ENCODE measurements around the gene PCDHGA2. TPM values are rescaled to one million over a fixed set of nuclear protein-coding genes. Genes with fewer than 3 reads are reported as not detected.

The PCDHGA2 gene
- total RNA-seq, 1 donor from 2014 or later, result 6.1 TPM

DNA sequence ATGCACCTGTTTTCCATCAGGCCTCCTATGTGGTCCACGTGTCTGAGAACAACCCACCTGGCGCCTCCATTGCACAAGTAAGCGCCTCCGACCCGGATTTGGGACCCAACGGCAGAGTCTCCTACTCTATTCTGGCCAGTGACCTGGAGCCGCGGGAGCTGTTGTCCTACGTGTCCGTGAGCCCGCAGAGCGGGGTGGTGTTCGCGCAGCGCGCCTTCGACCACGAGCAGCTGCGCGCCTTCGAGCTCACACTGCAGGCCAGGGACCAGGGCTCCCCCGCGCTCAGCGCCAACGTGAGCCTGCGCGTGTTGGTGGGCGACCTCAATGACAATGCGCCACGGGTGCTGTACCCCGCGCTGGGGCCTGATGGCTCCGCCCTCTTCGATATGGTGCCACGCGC lies 13.0 kb downstream of the PCDHGA2 start:
- TF ChIP-seq POLR2AphosphoS5 (IDR thresholded peaks at IDR 0.05; ENCODE audit: insufficient read depth in 1 of 2, low read depth in 1 of 2) (no peak), POLR2A (IDR thresholded peaks at IDR 0.05) (no peak)
- TF ChIP-seq, protein P1, sequence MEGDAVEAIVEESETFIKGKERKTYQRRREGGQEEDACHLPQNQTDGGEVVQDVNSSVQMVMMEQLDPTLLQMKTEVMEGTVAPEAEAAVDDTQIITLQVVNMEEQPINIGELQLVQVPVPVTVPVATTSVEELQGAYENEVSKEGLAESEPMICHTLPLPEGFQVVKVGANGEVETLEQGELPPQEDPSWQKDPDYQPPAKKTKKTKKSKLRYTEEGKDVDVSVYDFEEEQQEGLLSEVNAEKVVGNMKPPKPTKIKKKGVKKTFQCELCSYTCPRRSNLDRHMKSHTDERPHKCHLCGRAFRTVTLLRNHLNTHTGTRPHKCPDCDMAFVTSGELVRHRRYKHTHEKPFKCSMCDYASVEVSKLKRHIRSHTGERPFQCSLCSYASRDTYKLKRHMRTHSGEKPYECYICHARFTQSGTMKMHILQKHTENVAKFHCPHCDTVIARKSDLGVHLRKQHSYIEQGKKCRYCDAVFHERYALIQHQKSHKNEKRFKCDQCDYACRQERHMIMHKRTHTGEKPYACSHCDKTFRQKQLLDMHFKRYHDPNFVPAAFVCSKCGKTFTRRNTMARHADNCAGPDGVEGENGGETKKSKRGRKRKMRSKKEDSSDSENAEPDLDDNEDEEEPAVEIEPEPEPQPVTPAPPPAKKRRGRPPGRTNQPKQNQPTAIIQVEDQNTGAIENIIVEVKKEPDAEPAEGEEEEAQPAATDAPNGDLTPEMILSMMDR (IDR thresholded peaks at IDR 0.05), result no peak
- Histone ChIP-seq H3K9me3 (peaks cover 30% of the 10 kb centered on the region), H3K27ac (no peak overlapping the region), H3K27me3 (no peaks in the 10 kb centered on the region), H3K4me1 (no peaks in the 10 kb centered on the region), H3K4me3 (no peak overlapping the region), H3K36me3 (no peaks in the 10 kb centered on the region)
- DNase-seq (ENCODE audit: extremely low spot score in 2 of 2), result no peak
- intact Hi-C loops (cut with DNase I), result no loop called here

DNA sequence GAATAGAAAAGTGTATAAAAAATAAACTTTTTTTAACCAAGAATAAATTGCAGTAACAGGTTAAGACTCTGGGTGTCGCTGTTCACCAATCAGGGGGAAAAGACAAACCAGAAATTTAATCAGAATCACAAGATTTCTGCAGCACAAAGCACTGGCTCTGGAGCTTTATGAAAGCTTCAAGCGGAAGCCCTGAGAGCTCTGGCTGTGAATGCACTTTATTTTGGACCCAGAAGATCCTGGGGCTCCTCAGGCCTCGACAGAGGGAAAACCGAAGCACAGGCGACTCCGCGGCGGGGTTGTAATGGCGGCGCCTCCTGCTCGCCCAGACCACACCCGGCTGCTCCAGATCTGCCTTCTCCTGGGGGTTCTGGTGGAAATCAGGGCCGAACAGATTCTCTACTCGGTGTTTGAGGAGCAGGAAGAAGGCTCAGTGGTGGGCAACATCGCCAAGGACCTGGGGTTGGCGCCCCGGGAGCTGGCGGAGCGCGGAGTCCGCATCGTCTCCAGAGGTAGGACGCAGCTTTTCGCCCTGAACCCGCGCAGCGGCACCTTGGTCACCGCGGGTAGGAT lies 16.4 kb downstream of the PCDHGA2 start, which contains the start of gene PCDHGA4:
PCDHGA4 (plus strand) TSS at position 122 of the 570 bp plus-strand sequence; CDS start at position 209, 87 bp downstream.
- H3K9me3 ChIP-seq, result peaks cover 48% of the 10 kb centered on the region
- DNase-seq (ENCODE audit: extremely low spot score in 2 of 2), result no peak
- intact Hi-C loops (cut with DNase I), result no loop called here
- no peaks in the 10 kb centered on the region for H3K4me1 ChIP-seq
- H3K27me3 ChIP-seq, result no peaks in the 10 kb centered on the region
- TF ChIP-seq, protein P1 (IDR thresholded peaks at IDR 0.05), result no peak
- TF ChIP-seq POLR2AphosphoS5 (IDR thresholded peaks at IDR 0.05; ENCODE audit: insufficient read depth in 1 of 2, low read depth in 1 of 2) (no peak), POLR2A (IDR thresholded peaks at IDR 0.05) (no peak)
- peak within 1 kb of the TSS; percentile 24 to 37 for H3K4me3 ChIP-seq
- H3K36me3 ChIP-seq, result no peaks in the 10 kb centered on the region
- H3K27ac ChIP-seq, result no peak within 1 kb of the TSS

DNA sequence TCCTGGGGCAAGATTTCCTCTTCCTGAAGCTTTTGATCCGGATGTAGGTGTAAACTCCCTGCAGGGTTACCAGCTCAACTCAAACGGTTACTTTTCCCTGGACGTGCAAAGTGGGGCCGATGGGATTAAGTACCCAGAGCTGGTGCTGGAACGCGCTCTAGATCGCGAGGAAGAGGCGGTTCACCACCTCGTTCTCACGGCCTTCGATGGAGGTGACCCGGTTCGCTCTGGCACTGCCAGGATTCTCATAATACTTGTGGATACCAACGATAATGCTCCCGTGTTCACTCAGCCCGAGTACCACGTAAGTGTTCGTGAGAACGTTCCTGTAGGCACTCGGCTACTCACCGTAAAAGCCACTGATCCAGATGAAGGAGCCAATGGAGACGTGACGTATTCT lies 17.1 kb downstream of the PCDHGA2 start:
- intact Hi-C loops (cut with DNase I), result no loop called here
- Histone ChIP-seq H3K36me3 (no peaks in the 10 kb centered on the region), H3K27ac (no peak overlapping the region), H3K4me1 (no peaks in the 10 kb centered on the region), H3K4me3 (no peak overlapping the region), H3K27me3 (no peaks in the 10 kb centered on the region), H3K9me3 (peaks cover 50% of the 10 kb centered on the region)
- DNase-seq (ENCODE audit: extremely low spot score in 2 of 2), result no peak
- no peak for TF ChIP-seq POLR2A (IDR thresholded peaks at IDR 0.05)
- TF ChIP-seq, protein P1 (IDR thresholded peaks at IDR 0.05), result no peak
- TF ChIP-seq POLR2AphosphoS5 (IDR thresholded peaks at IDR 0.05; ENCODE audit: insufficient read depth in 1 of 2, low read depth in 1 of 2), result no peak

DNA sequence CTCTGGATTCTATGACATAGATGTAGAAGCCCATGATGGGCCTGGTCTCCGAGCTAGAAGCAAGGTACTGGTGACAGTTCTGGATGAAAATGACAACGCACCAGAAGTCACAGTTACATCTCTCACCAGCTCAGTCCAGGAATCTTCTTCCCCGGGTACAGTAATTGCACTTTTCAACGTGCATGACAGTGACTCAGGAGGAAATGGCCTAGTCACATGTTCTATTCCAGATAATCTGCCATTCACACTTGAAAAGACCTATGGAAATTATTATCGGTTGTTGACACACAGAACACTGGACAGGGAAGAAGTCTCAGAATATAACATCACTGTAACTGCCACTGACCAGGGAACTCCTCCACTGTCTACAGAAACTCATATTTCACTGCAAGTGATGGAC lies 17.6 kb downstream of the PCDHGA2 start:
- H3K4me1 ChIP-seq, result no peaks in the 10 kb centered on the region
- no peak overlapping the region for H3K4me3 ChIP-seq
- H3K9me3 ChIP-seq, result peaks cover 50% of the 10 kb centered on the region
- no peaks in the 10 kb centered on the region for H3K27me3 ChIP-seq
- H3K27ac ChIP-seq, result no peak overlapping the region
- no peak for DNase-seq (ENCODE audit: extremely low spot score in 2 of 2)
- no peaks in the 10 kb centered on the region for H3K36me3 ChIP-seq
- intact Hi-C loops (cut with DNase I), result no loop called here
- no peak for TF ChIP-seq POLR2A (IDR thresholded peaks at IDR 0.05)
- TF ChIP-seq POLR2AphosphoS5 (IDR thresholded peaks at IDR 0.05; ENCODE audit: insufficient read depth in 1 of 2, low read depth in 1 of 2), result no peak
- TF ChIP-seq, protein P1 (IDR thresholded peaks at IDR 0.05), result no peak

DNA sequence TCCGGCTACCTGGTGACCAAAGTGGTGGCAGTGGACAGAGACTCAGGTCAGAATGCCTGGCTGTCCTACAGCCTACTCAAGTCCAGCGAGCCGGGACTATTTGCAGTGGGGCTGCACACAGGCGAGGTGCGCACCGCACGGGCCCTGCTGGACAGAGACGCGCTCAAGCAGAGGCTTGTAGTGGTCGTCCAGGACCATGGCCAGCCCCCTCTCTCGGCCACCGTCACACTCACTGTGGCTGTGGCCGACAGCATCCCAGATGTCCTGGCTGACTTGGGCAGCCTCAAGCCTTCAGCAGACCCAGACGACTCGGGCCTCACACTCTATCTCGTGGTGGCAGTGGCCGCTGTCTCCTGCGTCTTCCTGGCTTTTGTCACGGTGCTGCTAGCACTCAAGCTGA lies 18.4 kb downstream of the PCDHGA2 start:
- DNase-seq (ENCODE audit: extremely low spot score in 2 of 2), result no peak
- Histone ChIP-seq H3K9me3 (peaks cover 52% of the 10 kb centered on the region), H3K27ac (no peak overlapping the region), H3K4me1 (no peaks in the 10 kb centered on the region), H3K4me3 (no peak overlapping the region), H3K27me3 (no peaks in the 10 kb centered on the region), H3K36me3 (no peaks in the 10 kb centered on the region)
- no peak for TF ChIP-seq POLR2AphosphoS5 (IDR thresholded peaks at IDR 0.05; ENCODE audit: insufficient read depth in 1 of 2, low read depth in 1 of 2)
- intact Hi-C loops (cut with DNase I), result no loop called here
